Measurements from ENCODE around the gene PIK3R1. TPM values are rescaled to one million over a fixed set of nuclear protein-coding genes. Genes with fewer than 3 reads are reported as not detected.
A peak's percentile ranks its signal among the peaks of the same experiment; 100 is the strongest.

Gene PIK3R1
- total RNA-seq, 1 donor from 2014 or later, result 89.7 TPM

GRCh38 chr5:68222824-68223354 lies 7.3 kb downstream of the PIK3R1 start:
- Mint-ChIP-seq H3K4me1 (ENCODE audit: low read depth) (peaks cover 59% of the 10 kb centered on the region), H3K27ac (no peak overlapping the region), H3K36me3 (ENCODE audit: insufficient read depth) (peaks cover 19% of the 10 kb centered on the region), H3K9me3 (ENCODE audit: low read depth) (no peaks in the 10 kb centered on the region), H3K27me3 (no peaks in the 10 kb centered on the region), H3K4me3 (ENCODE audit: low read depth) (no peak overlapping the region)
- no peak for TF ChIP-seq CTCF (IDR thresholded peaks at IDR 0.05; ENCODE audit: unreplicated experiment)
- DNase-seq (ENCODE audit: low spot score, unreplicated experiment), result no peak

GRCh38 chr5:68223904-68224303 lies 8.3 kb downstream of the PIK3R1 start:
- peaks cover 52% of the 10 kb centered on the region for H3K4me1 Mint-ChIP-seq (ENCODE audit: low read depth)
- H3K27me3 Mint-ChIP-seq, result no peaks in the 10 kb centered on the region

GRCh38 chr5:68224509-68225187 lies 9.1 kb downstream of the PIK3R1 start:
- Mint-ChIP-seq H3K4me1 (ENCODE audit: low read depth) (peaks cover 50% of the 10 kb centered on the region), H3K36me3 (ENCODE audit: insufficient read depth) (peaks cover 23% of the 10 kb centered on the region), H3K27me3 (no peaks in the 10 kb centered on the region), H3K4me3 (ENCODE audit: low read depth) (no peak overlapping the region), H3K27ac (no peak overlapping the region), H3K9me3 (ENCODE audit: low read depth) (no peaks in the 10 kb centered on the region)
- TF ChIP-seq CTCF (IDR thresholded peaks at IDR 0.05; ENCODE audit: unreplicated experiment), result no peak
- no peak for DNase-seq (ENCODE audit: low spot score, unreplicated experiment)

More at GRCh38 chr5:68223904-68224303, 8.3 kb downstream of the PIK3R1 start:
- H3K36me3 Mint-ChIP-seq (ENCODE audit: insufficient read depth), result peaks cover 19% of the 10 kb centered on the region
- DNase-seq (ENCODE audit: low spot score, unreplicated experiment), result no peak
- TF ChIP-seq CTCF (IDR thresholded peaks at IDR 0.05; ENCODE audit: unreplicated experiment), result no peak
- H3K9me3 Mint-ChIP-seq (ENCODE audit: low read depth), result no peaks in the 10 kb centered on the region
- no peak overlapping the region for H3K27ac Mint-ChIP-seq
- no peak overlapping the region for H3K4me3 Mint-ChIP-seq (ENCODE audit: low read depth)

- Mint-ChIP-seq H3K9me3 (ENCODE audit: low read depth) (no peaks in the 10 kb centered on the region), H3K27ac (peak overlapping the region; percentile 43), H3K4me1 (ENCODE audit: low read depth) (peaks cover 57% of the 10 kb centered on the region), H3K4me3 (ENCODE audit: low read depth) (no peak overlapping the region), H3K36me3 (ENCODE audit: insufficient read depth) (peaks cover 25% of the 10 kb centered on the region), H3K27me3 (no peaks in the 10 kb centered on the region)
- DNase-seq (ENCODE audit: low spot score, unreplicated experiment), result no peak
- no peak for TF ChIP-seq CTCF (IDR thresholded peaks at IDR 0.05; ENCODE audit: unreplicated experiment)
Measured at GRCh38 chr5:68225188-68225910, 9.8 kb downstream of the PIK3R1 start.

- H3K27ac Mint-ChIP-seq, result peak overlapping the region; percentile 43
Measured at GRCh38 chr5:68225911-68226545, 10.5 kb downstream of the PIK3R1 start.

More at GRCh38 chr5:68225911-68226545, 10.5 kb downstream of the PIK3R1 start:
- no peak for TF ChIP-seq CTCF (IDR thresholded peaks at IDR 0.05; ENCODE audit: unreplicated experiment)
- DNase-seq (ENCODE audit: low spot score, unreplicated experiment), result no peak
- Mint-ChIP-seq H3K36me3 (ENCODE audit: insufficient read depth) (peaks cover 27% of the 10 kb centered on the region), H3K4me3 (ENCODE audit: low read depth) (peak overlapping the region; percentile 4), H3K9me3 (ENCODE audit: low read depth) (no peaks in the 10 kb centered on the region), H3K27me3 (no peaks in the 10 kb centered on the region), H3K4me1 (ENCODE audit: low read depth) (peaks cover 58% of the 10 kb centered on the region)
